ENCODE measurements around the gene PTBP2. TPM values are rescaled to one million over a fixed set of nuclear protein-coding genes. Genes with fewer than 3 reads are reported as not detected.

Gene PTBP2
- total and polyA plus RNA-seq, 2 donors (not counting 1 experiment from before 2014, with no cell fraction given), result 18.7 to 33.6 TPM

- intact Hi-C loops (cut with micrococcal nuclease), result no loop called here
- H3K79me2 ChIP-seq (ENCODE audit: control insufficient read depth, insufficient read depth, low read length), result no peaks in the 10 kb centered on the region
- no peaks in the 10 kb centered on the region for H3K9me3 Mint-ChIP-seq (ENCODE audit: insufficient read depth)
- no peaks in the 10 kb centered on the region for H4K20me1 ChIP-seq (ENCODE audit: control insufficient read depth, insufficient read depth, low read length, poor library complexity, severe bottlenecking)
- whole genome bisulfite sequencing (ENCODE audit: insufficient coverage), result no CpG with 5 or more reads among the region's 1 CpG
- no peak overlapping the region for H2AFZ ChIP-seq (ENCODE audit: insufficient read depth, low read depth, low read length, poor library complexity, severe bottlenecking)
- no peaks in the 10 kb centered on the region for H3K4me1 Mint-ChIP-seq
- no peak overlapping the region for H3K27ac Mint-ChIP-seq
- TF ChIP-seq CTCF (IDR thresholded peaks at IDR 0.05) (no peak), EZH2 (IDR thresholded peaks at IDR 0.05; ENCODE audit: borderline replicate concordance, insufficient read depth, low read depth, low read length, poor library complexity, severe bottlenecking) (no peak)
- H3K9ac ChIP-seq (ENCODE audit: low read length), result no peak overlapping the region
- no peaks in the 10 kb centered on the region for H3K27me3 ChIP-seq (replicated peaks in 1 of 4; ENCODE audit: control extremely low read depth in 1 of 4, control insufficient read depth in 3 of 4, insufficient read depth in 4 of 4, low read length in 3 of 4)
- no peaks in the 10 kb centered on the region for H3K9me3 ChIP-seq (ENCODE audit: control extremely low read depth in 1 of 3, control insufficient read depth in 2 of 3, insufficient read depth in 1 of 3, low read length in 2 of 3)
- no peak overlapping the region for H3K4me3 Mint-ChIP-seq
- POLR2A ChIA-PET, result no interaction called here
- H3K4me1 ChIP-seq (ENCODE audit: control insufficient read depth in 2 of 2, insufficient read depth in 2 of 2, low read length in 2 of 2), result no peaks in the 10 kb centered on the region
- no peak overlapping the region for H3K4me3 ChIP-seq (ENCODE audit: control extremely low read depth in 1 of 5, extremely low read depth in 1 of 5, insufficient read depth in 1 of 5, low read depth in 2 of 5, low read length in 4 of 5)
- no peaks in the 10 kb centered on the region for H3K27me3 Mint-ChIP-seq
- no peak for ATAC-seq (ENCODE audit: low read depth)
- H3K4me2 ChIP-seq (replicated peaks; ENCODE audit: low read depth, low read length, poor library complexity, severe bottlenecking), result no peak overlapping the region
- H3K27ac ChIP-seq (ENCODE audit: low read length in 2 of 2), result no peak overlapping the region
- no peak for DNase-seq
- peaks cover 0 to 3% of the 10 kb centered on the region in 2 experiments for H3K36me3 ChIP-seq (replicated peaks in 1 of 2; ENCODE audit: control extremely low read depth in 1 of 2, control insufficient read depth in 1 of 2, extremely low read depth in 1 of 2, insufficient read depth in 2 of 2, low read length in 1 of 2)
- CTCF ChIA-PET, result no interaction called here
These were observed 99.1 kb downstream of the PTBP2 start for GRCh38 chr1:96820671-96821070.

GRCh38 chr1:96825231-96825630 is 103.6 kb downstream of the PTBP2 start:
- ATAC-seq (ENCODE audit: low read depth) (no peak), DNase-seq (no peak)
- POLR2A ChIA-PET, result no interaction called here
- H2AFZ ChIP-seq (ENCODE audit: insufficient read depth, low read depth, low read length, poor library complexity, severe bottlenecking), result no peak overlapping the region
- H3K4me1 ChIP-seq (ENCODE audit: control insufficient read depth in 2 of 2, insufficient read depth in 2 of 2, low read length in 2 of 2), result no peaks in the 10 kb centered on the region
- H3K9me3 Mint-ChIP-seq (ENCODE audit: insufficient read depth), result no peaks in the 10 kb centered on the region
- intact Hi-C loops (cut with micrococcal nuclease), result no loop called here
- CTCF ChIA-PET, result no interaction called here
- no peaks in the 10 kb centered on the region for H3K4me1 Mint-ChIP-seq
- no peak overlapping the region for H3K27ac Mint-ChIP-seq
- H3K4me3 ChIP-seq (ENCODE audit: control extremely low read depth in 1 of 5, extremely low read depth in 1 of 5, insufficient read depth in 1 of 5, low read depth in 2 of 5, low read length in 4 of 5), result no peak overlapping the region
- H3K4me3 Mint-ChIP-seq, result no peak overlapping the region
- no peak overlapping the region for H3K27ac ChIP-seq (ENCODE audit: low read length in 2 of 2)
- no peak overlapping the region for H3K4me2 ChIP-seq (replicated peaks; ENCODE audit: low read depth, low read length, poor library complexity, severe bottlenecking)
- no peak overlapping the region for H3K9ac ChIP-seq (ENCODE audit: low read length)
- no peaks in the 10 kb centered on the region for H3K9me3 ChIP-seq (ENCODE audit: control extremely low read depth in 1 of 3, control insufficient read depth in 2 of 3, insufficient read depth in 1 of 3, low read length in 2 of 3)
- H4K20me1 ChIP-seq (ENCODE audit: control insufficient read depth, insufficient read depth, low read length, poor library complexity, severe bottlenecking), result no peaks in the 10 kb centered on the region
- no peaks in the 10 kb centered on the region for H3K27me3 Mint-ChIP-seq
- no peaks in the 10 kb centered on the region for H3K79me2 ChIP-seq (ENCODE audit: control insufficient read depth, insufficient read depth, low read length)
- H3K36me3 ChIP-seq (replicated peaks in 1 of 2; ENCODE audit: control extremely low read depth in 1 of 2, control insufficient read depth in 1 of 2, extremely low read depth in 1 of 2, insufficient read depth in 2 of 2, low read length in 1 of 2), result no peaks in the 10 kb centered on the region
- H3K27me3 ChIP-seq (replicated peaks in 1 of 4; ENCODE audit: control extremely low read depth in 1 of 4, control insufficient read depth in 3 of 4, insufficient read depth in 4 of 4, low read length in 3 of 4), result no peaks in the 10 kb centered on the region
- WGBS (ENCODE audit: insufficient coverage), result no CpG with 5 or more reads among the region's 1 CpG
- TF ChIP-seq EZH2 (IDR thresholded peaks at IDR 0.05; ENCODE audit: borderline replicate concordance, insufficient read depth, low read depth, low read length, poor library complexity, severe bottlenecking) (no peak), CTCF (IDR thresholded peaks at IDR 0.05) (no peak)

All from B cell (primary cell).